Measurements from ENCODE around the gene GPA33. TPM values are rescaled to one million over a fixed set of nuclear protein-coding genes. Genes with fewer than 3 reads are reported as not detected.

GPA33 gene
- polyA plus RNA-seq, 2 of the 4 experiments (the other 2 are of a cell fraction) = not detected

- Histone ChIP-seq H3K4me2 (no peak overlapping the region; the same call in 2 of the 3 replicates), H3K27ac (no peak overlapping the region; a peak in 1 of 6 replicates), H3K4me1 (peaks cover 8% of the 10 kb centered on the region; the same call in 1 of the 3 replicates), H3K9me3 (no peaks in the 10 kb centered on the region), H3K4me3 (no peak overlapping the region)
- TF ChIP-seq EP300 (IDR thresholded peaks at IDR 0.05) = no peak
- no peak for TF ChIP-seq TFCP2L1 (CRISPR knock-in tag; IDR thresholded peaks at IDR 0.05)
- TF ChIP-seq BHLHE40 (IDR thresholded peaks at IDR 0.05; ENCODE audit: low read depth, low read length) = no peak
- TF ChIP-seq RAD21 (conservative IDR thresholded peaks at IDR 0.05 in 1 of 2, IDR thresholded peaks at IDR 0.05 in 1 of 2) = no peak
- no peak for TF ChIP-seq REST (IDR thresholded peaks at IDR 0.05)
- no peak for TF ChIP-seq ELK1 (IDR thresholded peaks at IDR 0.05; ENCODE audit: low read depth, low read length)
- TF ChIP-seq ZSCAN20 (CRISPR knock-in tag; IDR thresholded peaks at IDR 0.05) = no peak
- TF ChIP-seq HES2 (IDR thresholded peaks at IDR 0.05) = no peak
- no peak for TF ChIP-seq HEYL (CRISPR knock-in tag; IDR thresholded peaks at IDR 0.05)
- no peak for TF ChIP-seq EHF (CRISPR knock-in tag; IDR thresholded peaks at IDR 0.05)
- no peak for TF ChIP-seq JUN (IDR thresholded peaks at IDR 0.05)
- no peak for TF ChIP-seq ZFP36 (IDR thresholded peaks at IDR 0.05; ENCODE audit: borderline replicate concordance, partially characterized antibody)
- TF ChIP-seq NFE2L2 (conservative IDR thresholded peaks at IDR 0.05; ENCODE audit: low read length) = no peak
- TF ChIP-seq MAX (IDR thresholded peaks at IDR 0.05) = no peak
- TF ChIP-seq MAFK (IDR thresholded peaks at IDR 0.05; ENCODE audit: partially characterized antibody) = no peak
- no peak for TF ChIP-seq RCOR1 (IDR thresholded peaks at IDR 0.05; ENCODE audit: low read depth, low read length)
- no peak for TF ChIP-seq HDAC2 (IDR thresholded peaks at IDR 0.05)
- TF ChIP-seq CTCF (IDR thresholded peaks at IDR 0.05) = no peak
- TF ChIP-seq CBX2 (IDR thresholded peaks at IDR 0.05; ENCODE audit: borderline replicate concordance, low read depth) = no peak
- TF ChIP-seq PHF8 (IDR thresholded peaks at IDR 0.05; ENCODE audit: borderline replicate concordance, low read depth) = no peak
- ATAC-seq = no peak
- POLR2A ChIA-PET = interaction anchor here (1.0 kb wide), 1 partner anchor 85 kb away, joined by 3 read pairs; the partner anchor contains the start of gene POU2F1
- 35% methylated on average over 4 of the region's 4 CpGs for WGBS (ENCODE audit: missing lambda C conversion rate)
- FAIRE-seq = no peak
- CTCF ChIA-PET = interaction anchor here (0.6 to 1.9 kb wide), 5 partner anchors 8 to 225 kb away, joined by 3 to 6 read pairs (median 4); no protein-coding TSS in a partner anchor
- DNase-seq (ENCODE audit: low read depth in 1 of 2, low spot score in 1 of 2) = no peak
Observed at GRCh38 chr1:167135281-167135840, 45.2 kb upstream of the GPA33 start.
